ENCODE data around the gene ALG2. TPM values are rescaled to one million over a fixed set of nuclear protein-coding genes. Genes with fewer than 3 reads are reported as not detected.

Gene ALG2
- total and polyA plus RNA-seq, 2 of the 13 experiments (the other 11 are each of a cell fraction or from before 2014, with no cell fraction given), result 46.2 to 49.0 TPM

DNA sequence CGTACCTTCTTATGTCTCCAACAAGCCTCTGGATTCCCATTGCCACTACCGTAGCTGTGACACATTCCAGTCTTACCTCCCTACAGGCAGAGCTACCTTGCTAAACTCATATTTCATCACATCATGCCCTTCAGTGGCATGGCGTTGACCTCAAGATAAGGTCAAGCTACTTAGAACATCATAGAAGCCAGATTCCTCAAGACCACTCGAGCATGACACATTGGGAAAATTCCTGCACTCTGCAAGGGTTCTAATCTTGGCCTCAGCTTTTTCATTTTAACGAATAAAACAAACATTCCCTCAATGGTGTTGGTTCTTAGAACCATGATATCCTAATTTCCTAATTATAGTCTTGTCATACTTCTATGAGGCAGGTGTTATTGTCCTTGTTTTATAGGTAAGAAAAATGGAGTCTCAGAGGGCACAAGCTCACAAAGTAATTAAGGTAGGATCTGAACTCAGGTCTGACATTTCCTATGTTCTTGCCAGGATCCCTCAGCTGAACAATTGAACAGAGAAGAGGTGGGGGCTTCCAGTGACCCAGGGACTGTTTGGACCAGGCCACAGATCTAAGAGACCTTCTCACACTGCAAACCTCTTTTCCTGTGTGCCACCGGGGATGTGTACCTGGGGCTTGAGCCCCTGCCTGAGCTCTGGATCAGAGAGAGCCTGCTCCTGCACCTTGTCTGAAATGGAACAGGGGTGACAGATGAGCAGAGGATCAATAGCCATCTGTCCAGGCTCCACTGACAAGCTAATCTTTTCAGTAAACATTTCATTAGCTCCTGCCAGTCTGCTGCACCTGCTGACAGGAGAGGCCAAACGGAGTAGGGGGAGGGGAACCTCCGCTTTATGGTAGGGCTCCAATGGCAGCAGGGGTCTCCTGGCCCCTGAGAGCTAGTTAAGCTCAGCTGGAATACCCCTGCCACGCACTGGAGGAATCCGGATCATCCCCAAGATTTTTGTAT, 49.3 kb downstream of the ALG2 start (continued):
- TF ChIP-seq ZNF503 (CRISPR knock-in tag; IDR thresholded peaks at IDR 0.05), result peak; percentile 70; the same call in 1 of the 2 replicates
- no peak for TF ChIP-seq ASH2L (IDR thresholded peaks at IDR 0.05; ENCODE audit: insufficient read length, low read depth, low read length)
- TF ChIP-seq ZNF775 (CRISPR knock-in tag; IDR thresholded peaks at IDR 0.05; ENCODE audit: borderline replicate concordance), result no peak
- TF ChIP-seq FOSL1 (CRISPR knock-in tag; IDR thresholded peaks at IDR 0.05; ENCODE audit: borderline replicate concordance), result no peak
- TF ChIP-seq ZNF121 (CRISPR knock-in tag; IDR thresholded peaks at IDR 0.05), result no peak
- no peak for TF ChIP-seq MAF1 (CRISPR knock-in tag; IDR thresholded peaks at IDR 0.05; ENCODE audit: borderline replicate concordance)
- TF ChIP-seq ONECUT2 (CRISPR knock-in tag; IDR thresholded peaks at IDR 0.05), result peak; percentile 94
- no peak for TF ChIP-seq ZNF784 (CRISPR knock-in tag; IDR thresholded peaks at IDR 0.05; ENCODE audit: borderline replicate concordance)
- no peak for TF ChIP-seq ZBTB14 (CRISPR knock-in tag; IDR thresholded peaks at IDR 0.05)
- no peak for TF ChIP-seq ZNF501 (CRISPR knock-in tag; IDR thresholded peaks at IDR 0.05)
- no peak; the same call in 1 of the 2 replicates for TF ChIP-seq ZNF430 (CRISPR knock-in tag; IDR thresholded peaks at IDR 0.05)
- TF ChIP-seq ATF7 (IDR thresholded peaks at IDR 0.05), result no peak
- TF ChIP-seq ATF7 (CRISPR knock-in tag; IDR thresholded peaks at IDR 0.05), result no peak
- TF ChIP-seq ZEB1 (IDR thresholded peaks at IDR 0.05; ENCODE audit: insufficient replicate concordance, low read depth), result peak; percentile 79
- TF ChIP-seq ZNF713 (CRISPR knock-in tag; IDR thresholded peaks at IDR 0.05), result no peak
- TF ChIP-seq RBAK (CRISPR knock-in tag; IDR thresholded peaks at IDR 0.05), result 0 out of 2 replicates have a peak, but pooled peaks have one; percentile 34
- no peak for TF ChIP-seq PLSCR1 (CRISPR knock-in tag; IDR thresholded peaks at IDR 0.05; ENCODE audit: borderline replicate concordance)
- no peak for TF ChIP-seq YEATS2 (CRISPR knock-in tag; IDR thresholded peaks at IDR 0.05; ENCODE audit: borderline replicate concordance)
- TF ChIP-seq KLF9 (CRISPR knock-in tag; IDR thresholded peaks at IDR 0.05; ENCODE audit: low read depth), result no peak
- peak; percentile 77 for TF ChIP-seq PBX2 (CRISPR knock-in tag; IDR thresholded peaks at IDR 0.05)
- no peak for TF ChIP-seq ZNF589 (CRISPR knock-in tag; conservative IDR thresholded peaks at IDR 0.05)
- TF ChIP-seq ETV5 (CRISPR knock-in tag; IDR thresholded peaks at IDR 0.05; ENCODE audit: borderline replicate concordance), result peak; percentile 38; the same call in 1 of the 2 replicates
- no peak for TF ChIP-seq MEF2D (CRISPR knock-in tag; IDR thresholded peaks at IDR 0.05)
- peak; percentile 47 for TF ChIP-seq ZMYM4 (CRISPR knock-in tag; IDR thresholded peaks at IDR 0.05)

Measured in HepG2 (cell line).